Lower lobe of right lung (tissue), 2 donors: Measurements from ENCODE around the gene BCL7C. TPM values are rescaled to one million over a fixed set of nuclear protein-coding genes. Genes with fewer than 3 reads are reported as not detected.
A peak's percentile ranks its signal among the peaks of the same experiment; 100 is the strongest.

Experiments
- ATAC-seq, 2 donors: fragments of 200-7000 bp; cut with Tn5 transposase; one replicate each; pipeline ENCODE4 v1.9.1; 2020 to 2022; ENCODE audit warnings: mild to moderate bottlenecking in 2 of 2, moderate library complexity in 2 of 2
- DNase-seq: peaks from one replicate; pipeline ENCODE4 v3.0.0-alpha.2; 2020
- H3K27ac ChIP-seq: fragments of 200-600 bp; one replicate; pipeline ENCODE4 v1.8.0; 2022
- H3K27me3 ChIP-seq: fragments of 200-600 bp; one replicate; pipeline ENCODE4 v1.8.0; 2022; ENCODE audit warnings: low read depth
- H3K36me3 ChIP-seq: fragments of 200-600 bp; one replicate; pipeline ENCODE4 v1.8.0; 2022; ENCODE audit warnings: mild to moderate bottlenecking
- H3K4me1 ChIP-seq: fragments of 200-600 bp; one replicate; pipeline ENCODE4 v1.8.0; 2022
- H3K4me3 ChIP-seq: fragments of 200-600 bp; one replicate; pipeline ENCODE4 v1.8.0; 2022; ENCODE audit warnings: mild to moderate bottlenecking
- H3K9me3 ChIP-seq: fragments of 200-600 bp; one replicate; pipeline ENCODE4 v1.8.0; 2022
- CTCF ChIP-seq: fragments of 200-600 bp; IDR thresholded peaks from one replicate; pipeline ENCODE4 v1.8.0; 2022; ENCODE audit warnings: antibody characterized with exemption, mild to moderate bottlenecking
- intact Hi-C: fragments of 100-400 bp; cut with DNase I; formaldehyde crosslinking; loops from one replicate; pipeline ENCODE4 v1.11.0; 2022
- total RNA-seq: library from RNA; stranded (reverse); fragmentation: NEBNext Ultra II Directional; extraction: Animal tissue kit (Norgen Biotek cat#: 25700); gene quantifications from one replicate; pipeline ENCODE4 v1.2.1, GENCODE V29; 2021
- donor health status: DM: no; HTN: yes; CAD: no; lungs with severe emphysema.

The BCL7C gene
- total RNA-seq, 1 donor from 2014 or later, result 23.3 TPM

GRCh38 chr16:30903002-30903401 lies 9.1 kb upstream of the BCL7C start:
- TF ChIP-seq CTCF, result no peak
- DNase-seq (no peak), ATAC-seq (peak in 1 of 2 donors; percentile 2)
- intact Hi-C loops, result no loop called here
- no peaks in the 10 kb centered on the region for H3K36me3 ChIP-seq
- H3K27ac ChIP-seq, result peak overlapping the region; percentile 91
- no peaks in the 10 kb centered on the region for H3K27me3 ChIP-seq
- H3K4me1 ChIP-seq, result peaks cover 35% of the 10 kb centered on the region
- no peaks in the 10 kb centered on the region for H3K9me3 ChIP-seq
- H3K4me3 ChIP-seq, result peak overlapping the region; percentile 56

- no peaks in the 10 kb centered on the region for H3K36me3 ChIP-seq
- peaks cover 38% of the 10 kb centered on the region for H3K4me1 ChIP-seq
- no peaks in the 10 kb centered on the region for H3K9me3 ChIP-seq
- peak overlapping the region; percentile 60 for H3K4me3 ChIP-seq
- intact Hi-C loops, result no loop called here
- no peak for TF ChIP-seq CTCF
- peak; percentile 92 to 94 for ATAC-seq
- H3K27ac ChIP-seq, result peak overlapping the region; percentile 91
- H3K27me3 ChIP-seq, result no peaks in the 10 kb centered on the region
- DNase-seq, result peak; percentile 83
Measured at GRCh38 chr16:30902029-30902972, 8.4 kb upstream of the BCL7C start.

- Histone ChIP-seq H3K36me3 (no peaks in the 10 kb centered on the region), H3K27ac (peak overlapping the region; percentile 91), H3K9me3 (no peaks in the 10 kb centered on the region), H3K4me1 (peaks cover 47% of the 10 kb centered on the region), H3K27me3 (no peaks in the 10 kb centered on the region), H3K4me3 (peak overlapping the region; percentile 60)
- no peak for ATAC-seq
- intact Hi-C loops, result no loop called here
- TF ChIP-seq CTCF, result no peak
- DNase-seq, result no peak
Measured at GRCh38 chr16:30901201-30902028, 7.5 kb upstream of the BCL7C start.

- TF ChIP-seq CTCF, result no peak
- no peaks in the 10 kb centered on the region for H3K9me3 ChIP-seq
- intact Hi-C loops, result no loop called here
- no peak overlapping the region for H3K27ac ChIP-seq
- H3K36me3 ChIP-seq, result no peaks in the 10 kb centered on the region
- DNase-seq (no peak), ATAC-seq (no peak)
- no peak overlapping the region for H3K4me3 ChIP-seq
- peaks cover 54% of the 10 kb centered on the region for H3K4me1 ChIP-seq
- no peaks in the 10 kb centered on the region for H3K27me3 ChIP-seq
Measured at GRCh38 chr16:30900588-30900987, 6.7 kb upstream of the BCL7C start.

- no peaks in the 10 kb centered on the region for H3K27me3 ChIP-seq
- H3K27ac ChIP-seq, result no peak overlapping the region
- no peak for DNase-seq
- intact Hi-C loops, result no loop called here
- H3K4me1 ChIP-seq, result peaks cover 59% of the 10 kb centered on the region
- no peak overlapping the region for H3K4me3 ChIP-seq
- H3K9me3 ChIP-seq, result no peaks in the 10 kb centered on the region
- no peak for ATAC-seq
- TF ChIP-seq CTCF, result no peak
- no peaks in the 10 kb centered on the region for H3K36me3 ChIP-seq
Measured at GRCh38 chr16:30899794-30900193, 5.9 kb upstream of the BCL7C start.
